Endothelial cell of umbilical vein (primary cell): ENCODE data around the gene COL1A2. TPM values are rescaled to one million over a fixed set of nuclear protein-coding genes. Genes with fewer than 3 reads are reported as not detected.

Experiments
- BruUV-seq: library from RNA; stranded (reverse); fragments of 400-500 nt; replicated peaks from 2 replicates; lab custom pipeline; 2021; lab: Mats Ljungman, UMichigan
- CTCF ChIA-PET: fragments of 300-600, 350-600 bp; sonication (Branson Sonifier 250); formaldehyde crosslinking; loops from one replicate; lab custom pipeline; 2021; ENCODE audit warnings: antibody characterized with exemption, inconsistent platforms; lab: Charles Lee
- POLR2A ChIA-PET: fragments of 300-600, 350-600 bp; sonication (Branson Sonifier 250); formaldehyde crosslinking; loops from one replicate; lab custom pipeline; 2021; ENCODE audit warnings: antibody characterized with exemption, inconsistent platforms; lab: Charles Lee
- DNase-seq: peaks from one replicate; pipeline ENCODE4 v3.0.0-alpha.2; 2011; ENCODE audit warnings: low read depth, low spot score
- FAIRE-seq: peaks from 2 replicates; lab custom pipeline; 2011; peaks lifted over from hg19 to GRCh38; lab: Jason Lieb, UNC
- H2AFZ ChIP-seq: 2 replicates; pipeline ENCODE4 v1.6.0; 2012; ENCODE audit warnings: low read depth, low read length, control low read depth, inconsistent platforms
- H3K27ac ChIP-seq: 2 replicates; pipeline ENCODE4 v1.5.1; 2011; ENCODE audit warnings: low read depth, mild to moderate bottlenecking, control low read depth, low read length, moderate library complexity; ENCODE audit not compliant: insufficient read depth
- H3K27me3 ChIP-seq, 2 experiments: 2 replicates each; pipeline versions ENCODE4 v1.6.0 to v1.6.1; 2011; ENCODE audit warnings: low read length in 2 of 2, mixed read lengths in 1 of 2; ENCODE audit not compliant: control insufficient read depth in 2 of 2, insufficient read depth in 2 of 2
- H3K36me3 ChIP-seq, 2 experiments: 2 replicates in 1 of 2; 3 replicates in 1 of 2; pipeline ENCODE4 v1.5.1; 2011; ENCODE audit warnings: low read length in 2 of 2, mild to moderate bottlenecking in 1 of 2, moderate library complexity in 1 of 2; ENCODE audit not compliant: control insufficient read depth in 2 of 2, insufficient read depth in 2 of 2; ENCODE audit errors: extremely low read depth in 1 of 2
- H3K4me1 ChIP-seq: 3 replicates; pipeline ENCODE4 v1.5.1; 2011; ENCODE audit warnings: mild to moderate bottlenecking, low read length; ENCODE audit not compliant: control insufficient read depth, insufficient read depth; ENCODE audit errors: extremely low read depth
- H3K4me2 ChIP-seq: 2 replicates; pipeline ENCODE4 v1.6.1; 2011; ENCODE audit warnings: low read length, control low read depth, mixed read lengths; ENCODE audit not compliant: insufficient read depth
- H3K4me3 ChIP-seq, 3 experiments: fragments of 200-600 bp in 1 of 3; sonication (generic), shearing (Covaris generic) in 1 of 3; replicated peaks in 1 of 3; 2 replicates each; pipeline ENCODE4 v1.5.1; 2011 to 2016; ENCODE audit warnings: control low read depth in 3 of 3, low read length in 3 of 3, mild to moderate bottlenecking in 2 of 3, inconsistent platforms in 1 of 3, low read depth in 1 of 3, moderate library complexity in 1 of 3; ENCODE audit not compliant: insufficient read depth in 1 of 3
- H3K79me2 ChIP-seq: 2 replicates; pipeline ENCODE4 v1.6.0; 2012; ENCODE audit warnings: low read length, inconsistent platforms; ENCODE audit not compliant: control insufficient read depth, insufficient read depth
- H3K9ac ChIP-seq: replicated peaks from 2 replicates; pipeline ENCODE3; 2011; ENCODE audit warnings: low read length, control low read depth; ENCODE audit not compliant: insufficient read depth; ENCODE audit errors: extremely low read depth
- H3K9me1 ChIP-seq: replicated peaks from 3 replicates; pipeline ENCODE4 v1.6.0; 2011; ENCODE audit warnings: mild to moderate bottlenecking, low read length; ENCODE audit not compliant: control insufficient read depth, insufficient read depth; ENCODE audit errors: extremely low read depth
- H3K9me3 ChIP-seq: replicated peaks from 2 replicates; pipeline ENCODE4 v1.5.1; 2012; ENCODE audit warnings: low read length, inconsistent platforms; ENCODE audit not compliant: control insufficient read depth, insufficient read depth
- H4K20me1 ChIP-seq: replicated peaks from 2 replicates; pipeline ENCODE3; 2011; ENCODE audit warnings: mild to moderate bottlenecking, low read length; ENCODE audit not compliant: control insufficient read depth, insufficient read depth; ENCODE audit errors: extremely low read depth
- EZH2 ChIP-seq: IDR thresholded peaks from 2 replicates; pipeline ENCODE4 v1.6.1; 2012; ENCODE audit warnings: borderline replicate concordance, low read depth, mild to moderate bottlenecking, moderate library complexity, low read length, inconsistent platforms; ENCODE audit not compliant: severe bottlenecking
- FOS ChIP-seq: IDR thresholded peaks from 2 replicates; pipeline ENCODE4 v1.6.1; 2011; ENCODE audit warnings: mild to moderate bottlenecking, low read length, moderate library complexity, borderline replicate concordance; ENCODE audit not compliant: insufficient read depth
- GATA2 ChIP-seq: IDR thresholded peaks from 2 replicates; pipeline ENCODE4 v1.7.0; 2011; ENCODE audit warnings: low read depth, mild to moderate bottlenecking, moderate library complexity, mixed read lengths, low read length; ENCODE audit not compliant: insufficient read length, insufficient read depth
- JUN ChIP-seq: IDR thresholded peaks from 2 replicates; pipeline ENCODE4 v1.6.1; 2011; ENCODE audit warnings: borderline replicate concordance, low read depth; ENCODE audit not compliant: insufficient read length, insufficient read depth
- MAX ChIP-seq: IDR thresholded peaks from 2 replicates; pipeline ENCODE4 v1.6.1; 2011; ENCODE audit not compliant: insufficient read depth, insufficient read length
- MYC ChIP-seq: IDR thresholded peaks from one replicate; pipeline ENCODE4 v1.6.1; 2011; ENCODE audit warnings: mild to moderate bottlenecking, low read depth, low read length
- POLR2A ChIP-seq: IDR thresholded peaks from 2 replicates; pipeline ENCODE4 v1.6.1; 2012; ENCODE audit warnings: low read depth, mild to moderate bottlenecking, control low read depth, low read length
- POLR2AphosphoS5 ChIP-seq: IDR thresholded peaks from 2 replicates; pipeline ENCODE4 v1.6.1; 2012; ENCODE audit warnings: low read depth, mild to moderate bottlenecking, control low read depth, low read length, moderate library complexity; ENCODE audit not compliant: insufficient read depth
- dilution Hi-C: fragments of 300-500 bp; cut with MboI; formaldehyde crosslinking; loops from one replicate; pipeline ENCODE4 v1.15.0; 2019; ENCODE audit warnings: low sequenced_read_pairs; ENCODE audit not compliant: extremely low pct_ligation_motif_present
- intact Hi-C: fragments of 100-400 bp; cut with micrococcal nuclease; formaldehyde crosslinking; loops from one replicate; pipeline ENCODE4 v1.10.0; 2022
- polyA plus RNA-seq, 4 experiments: library from polyadenylated mRNA; depleted of rRNA in 3 of 4; stranded (reverse) in 3 of 4; unstranded in 1 of 4; fragments of >200 nt; gene quantifications; 2 replicates each; pipeline versions ENCODE4 v1.2.1 to v1.2.3, GENCODE V29; 2011 to 2012; ENCODE audit warnings: missing spikeins in 1 of 4
- total RNA-seq: library from RNA; stranded (reverse); gene quantifications from 2 replicates; pipeline ENCODE4 v1.2.3, GENCODE V29; 2021
- TF ChIP-seq, protein P1 (sequence below), 2 donors: IDR thresholded peaks; 1 replicate in 1 of 2; 2 replicates in 1 of 2; pipeline ENCODE4 v1.5.1; 2011; ENCODE audit warnings: low read length in 2 of 2, mild to moderate bottlenecking in 2 of 2, moderate library complexity in 2 of 2, control low read depth in 1 of 2, inconsistent platforms in 1 of 2, low read depth in 1 of 2; ENCODE audit not compliant: insufficient read depth in 1 of 2; ENCODE audit errors: extremely low read depth in 1 of 2

COL1A2 gene
- total and polyA plus RNA-seq, 2 donors (not counting 3 experiments of a cell fraction or from before 2014, with no cell fraction given), result 28.9 to 40.8 TPM

DNA sequence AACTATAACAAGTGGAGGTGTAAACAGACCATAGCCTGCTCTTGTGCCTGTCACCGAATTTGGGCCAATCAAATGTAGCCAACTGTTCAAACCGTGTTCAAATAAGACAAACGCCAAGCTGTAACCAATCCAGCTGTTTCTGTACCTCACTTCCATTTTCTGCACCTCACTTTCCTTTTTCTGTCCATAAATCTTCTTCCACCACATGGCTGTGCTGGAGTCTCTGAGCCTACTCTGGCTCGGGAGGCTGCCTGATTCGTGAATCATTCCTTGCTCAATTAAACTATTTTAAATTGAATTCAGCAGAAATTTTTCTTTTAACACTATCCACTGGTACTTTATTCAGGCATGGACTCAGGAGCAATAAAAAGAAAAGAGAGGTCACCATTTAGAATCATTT, 29.9 kb upstream of the COL1A2 start:
- H2AFZ ChIP-seq, result no peak overlapping the region
- dilution Hi-C loops (no loop called here), intact Hi-C loops (no loop called here)
- H3K9ac ChIP-seq, result no peak overlapping the region
- H3K27ac ChIP-seq, result no peak overlapping the region
- no peak overlapping the region for H3K4me3 ChIP-seq
- FAIRE-seq (no peak), DNase-seq (no peak)
- CTCF ChIA-PET, result interaction anchor here (1.2 to 2.5 kb wide), 2 partner anchors 10 to 31 kb away, joined by 5 to 7 read pairs; no protein-coding TSS in a partner anchor
- H3K9me1 ChIP-seq, result no peaks in the 10 kb centered on the region
- POLR2A ChIA-PET, result no interaction called here
- H3K9me3 ChIP-seq, result no peaks in the 10 kb centered on the region
- no peaks in the 10 kb centered on the region for H3K36me3 ChIP-seq
- H3K4me2 ChIP-seq, result no peak overlapping the region
- no peaks in the 10 kb centered on the region for H3K79me2 ChIP-seq
- H4K20me1 ChIP-seq, result no peaks in the 10 kb centered on the region
- no peaks in the 10 kb centered on the region for H3K27me3 ChIP-seq
- BruUV-seq, result no TSS peak
- peaks cover 15% of the 10 kb centered on the region for H3K4me1 ChIP-seq
- TF ChIP-seq FOS, result no peak
- no peak for TF ChIP-seq MYC
- TF ChIP-seq GATA2, result no peak
- no peak for TF ChIP-seq EZH2
- TF ChIP-seq MAX, result no peak
- no peak for TF ChIP-seq POLR2A
- no peak for TF ChIP-seq JUN
- no peak for TF ChIP-seq POLR2AphosphoS5
- TF ChIP-seq, protein P1, sequence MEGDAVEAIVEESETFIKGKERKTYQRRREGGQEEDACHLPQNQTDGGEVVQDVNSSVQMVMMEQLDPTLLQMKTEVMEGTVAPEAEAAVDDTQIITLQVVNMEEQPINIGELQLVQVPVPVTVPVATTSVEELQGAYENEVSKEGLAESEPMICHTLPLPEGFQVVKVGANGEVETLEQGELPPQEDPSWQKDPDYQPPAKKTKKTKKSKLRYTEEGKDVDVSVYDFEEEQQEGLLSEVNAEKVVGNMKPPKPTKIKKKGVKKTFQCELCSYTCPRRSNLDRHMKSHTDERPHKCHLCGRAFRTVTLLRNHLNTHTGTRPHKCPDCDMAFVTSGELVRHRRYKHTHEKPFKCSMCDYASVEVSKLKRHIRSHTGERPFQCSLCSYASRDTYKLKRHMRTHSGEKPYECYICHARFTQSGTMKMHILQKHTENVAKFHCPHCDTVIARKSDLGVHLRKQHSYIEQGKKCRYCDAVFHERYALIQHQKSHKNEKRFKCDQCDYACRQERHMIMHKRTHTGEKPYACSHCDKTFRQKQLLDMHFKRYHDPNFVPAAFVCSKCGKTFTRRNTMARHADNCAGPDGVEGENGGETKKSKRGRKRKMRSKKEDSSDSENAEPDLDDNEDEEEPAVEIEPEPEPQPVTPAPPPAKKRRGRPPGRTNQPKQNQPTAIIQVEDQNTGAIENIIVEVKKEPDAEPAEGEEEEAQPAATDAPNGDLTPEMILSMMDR (IDR thresholded peaks at IDR 0.05; ENCODE audit: extremely low read depth in 1 of 2, insufficient read depth in 1 of 2, low read depth in 1 of 2, low read length in 2 of 2), result no peak
